GM19452 (cell line): ENCODE data around the gene LSMEM2.
"Not testable (repeated sequence)": the region's sequence is repeated elsewhere in the genome, so short reads cannot be mapped to it uniquely, and the experiment has no call there.

ENCODE experiments used
- ATAC-seq: cut with Tn5 transposase; IDR thresholded peaks from one replicate; pipeline ENCODE4 v1.9.1; 2021; ENCODE audit not compliant: unreplicated experiment

Gene LSMEM2

DNA sequence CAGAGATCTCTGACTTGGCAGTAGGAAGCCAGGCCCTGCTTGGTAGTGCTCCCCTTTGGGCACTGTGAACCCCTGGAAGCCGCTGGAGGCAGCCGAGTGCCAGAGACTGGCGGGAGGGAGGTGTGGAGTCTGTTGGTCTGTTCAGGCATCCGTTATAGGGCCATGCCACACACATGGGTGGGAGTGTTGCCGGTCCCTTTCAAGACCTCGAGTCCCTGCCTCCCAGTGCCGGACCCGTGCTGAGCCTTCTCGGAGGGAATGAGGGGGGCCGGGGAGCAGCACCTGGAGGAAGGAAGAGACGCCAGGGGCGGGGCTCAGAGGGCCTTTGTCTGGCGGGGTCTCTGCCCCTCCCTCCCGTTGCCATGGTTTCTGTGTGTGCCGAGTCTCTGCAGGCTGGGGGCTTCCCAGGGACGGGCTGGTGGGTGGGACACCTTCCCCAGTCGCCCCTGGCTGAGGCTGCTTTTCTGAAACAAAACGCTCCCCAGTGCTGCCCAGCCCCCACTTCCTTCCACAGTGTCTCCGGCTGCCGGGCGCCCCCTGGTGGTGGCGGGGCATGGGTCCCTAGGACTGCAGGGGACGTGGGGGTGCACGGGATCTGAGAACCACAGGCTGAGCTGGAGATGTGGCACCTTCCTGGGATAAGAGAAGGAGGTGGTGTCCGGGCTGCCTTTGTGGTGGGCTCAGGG is 32.9 kb upstream of the LSMEM2 start:
- ATAC-seq: peak; percentile 59

DNA sequence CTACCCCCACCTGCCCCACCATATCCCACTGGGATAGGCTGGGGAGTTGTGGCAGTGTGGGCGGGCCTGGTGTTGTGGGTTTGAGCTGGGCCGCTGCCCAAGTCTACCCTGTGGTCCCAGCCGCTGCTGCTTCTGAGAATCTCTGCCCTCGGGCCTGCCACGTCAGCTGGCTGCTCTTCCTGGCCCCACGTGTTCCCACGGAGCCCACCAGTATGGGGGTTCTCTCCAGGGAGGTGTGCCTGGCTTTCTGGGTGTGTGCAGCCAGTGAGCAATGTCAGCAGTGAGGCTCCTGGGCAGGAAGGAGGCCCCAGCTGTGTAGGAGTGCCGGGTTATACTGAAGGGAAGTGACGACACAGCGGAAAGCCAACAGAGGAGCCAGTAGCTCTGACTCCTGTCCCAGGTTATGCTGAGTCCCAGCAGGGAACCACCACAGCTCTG is 32.4 kb upstream of the LSMEM2 start:
- peak; percentile 50 for ATAC-seq

DNA sequence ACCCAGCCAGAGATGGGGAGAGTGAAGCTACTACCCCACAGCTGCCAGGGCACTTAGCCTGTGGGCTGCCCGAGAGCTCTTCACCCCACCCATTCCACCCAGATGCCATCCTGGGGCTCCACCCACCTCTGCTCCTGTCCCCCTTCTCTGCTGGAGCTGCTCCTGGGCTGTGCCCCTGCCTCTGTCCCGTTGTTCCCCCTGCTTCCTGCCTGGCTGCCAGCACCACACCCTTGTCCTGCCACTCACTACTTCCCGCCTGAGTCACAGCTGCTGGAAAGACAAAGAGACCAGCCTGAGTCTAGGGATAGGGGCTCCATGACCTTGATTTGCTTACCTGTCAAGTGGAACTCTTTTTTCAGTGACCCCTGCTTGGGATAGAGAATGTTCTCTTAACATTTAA is 30.5 kb upstream of the LSMEM2 start:
- ATAC-seq: no peak

DNA sequence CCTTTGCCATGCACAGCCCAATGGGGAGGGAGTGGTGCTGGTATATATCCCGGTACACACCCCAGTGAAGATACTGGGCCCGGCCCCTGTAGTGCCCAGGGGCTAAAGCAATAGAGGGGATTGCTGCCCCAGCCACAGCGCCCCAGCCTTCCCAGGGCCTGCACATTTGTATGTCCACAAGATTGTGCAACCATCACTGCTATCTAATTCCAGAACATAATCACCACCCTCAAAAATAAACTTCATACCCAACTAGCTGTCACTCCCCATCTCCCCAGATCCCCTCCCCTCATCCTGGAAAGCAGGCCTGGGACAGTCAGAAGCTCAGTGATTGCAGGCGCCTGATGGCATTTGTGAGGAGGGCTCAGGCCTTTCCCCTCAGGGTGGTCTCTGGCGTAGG is 29.4 kb upstream of the LSMEM2 start:
- no peak for ATAC-seq

DNA sequence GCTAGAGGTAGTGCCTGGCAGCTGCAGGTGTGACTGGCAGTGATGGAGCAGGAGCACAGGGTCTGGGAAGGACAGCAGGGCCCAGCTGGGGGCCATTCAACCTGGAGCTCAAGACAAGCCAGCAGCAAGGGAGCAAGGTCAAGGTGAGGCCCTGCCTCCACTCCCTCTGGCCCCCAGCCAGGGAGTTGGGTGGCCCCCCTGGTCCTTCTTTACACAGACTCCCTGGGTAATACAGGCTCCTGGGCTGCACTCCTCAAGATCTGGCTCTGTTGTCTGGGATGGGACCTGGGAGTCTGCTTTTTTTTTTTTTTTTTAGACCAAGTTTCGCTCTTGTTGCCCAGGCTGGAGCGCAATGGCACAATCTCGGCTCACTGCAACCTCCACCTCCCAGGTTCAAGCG is 28.4 kb upstream of the LSMEM2 start:
- ATAC-seq: no peak

DNA sequence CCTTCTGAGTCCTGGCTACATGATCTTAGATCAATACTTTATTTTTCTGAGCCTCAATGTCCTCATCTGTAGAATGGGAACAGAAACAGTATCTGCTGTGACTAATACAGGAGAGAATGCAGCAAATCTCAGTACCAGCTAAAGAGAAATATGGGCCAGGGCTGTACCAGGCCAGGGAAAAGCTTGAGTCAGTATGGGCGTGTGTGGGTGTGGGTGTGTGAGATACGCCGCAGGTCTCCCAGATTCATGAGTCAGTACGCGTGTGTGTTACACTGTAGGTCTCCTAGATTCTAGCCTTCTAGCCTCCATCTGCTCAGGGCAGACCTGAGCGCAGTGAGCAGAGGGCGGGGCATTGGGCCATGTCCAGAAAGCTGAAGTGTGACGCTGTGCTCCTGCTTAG is 27.7 kb upstream of the LSMEM2 start:
- no peak for ATAC-seq

DNA sequence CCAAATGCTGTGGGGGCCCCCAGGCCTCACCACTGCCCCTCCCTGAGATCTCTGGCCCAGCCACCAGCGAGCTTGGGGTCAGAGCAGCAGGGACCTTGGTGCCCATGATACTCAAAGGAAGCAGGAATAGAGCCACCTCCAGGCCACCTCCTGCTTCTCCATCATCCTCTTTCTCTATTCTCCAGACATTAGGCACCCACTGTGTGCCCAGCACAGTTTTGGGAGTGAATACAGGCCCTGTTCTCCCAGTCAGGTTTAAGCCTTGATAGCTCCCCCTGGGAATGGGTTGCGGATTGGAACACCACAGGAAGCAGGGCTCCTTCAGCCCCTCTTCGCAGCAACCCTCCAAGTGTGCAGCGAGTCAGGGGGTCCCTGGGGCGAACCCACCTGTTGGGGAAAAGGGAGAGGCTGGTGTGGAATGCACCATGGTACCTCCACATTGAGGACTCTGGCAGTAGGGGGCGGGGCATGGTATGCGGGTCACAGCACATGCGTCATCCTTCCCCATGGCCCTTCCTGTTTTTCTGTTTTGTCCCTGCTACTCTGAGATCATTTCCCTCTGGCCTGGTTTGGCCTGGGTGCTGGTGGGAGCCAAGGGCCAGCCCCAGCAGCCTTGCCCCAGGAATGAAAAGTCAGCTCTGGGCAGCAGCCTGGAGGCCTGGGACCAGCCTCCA is 24.2 kb upstream of the LSMEM2 start:
- no peak for ATAC-seq

DNA sequence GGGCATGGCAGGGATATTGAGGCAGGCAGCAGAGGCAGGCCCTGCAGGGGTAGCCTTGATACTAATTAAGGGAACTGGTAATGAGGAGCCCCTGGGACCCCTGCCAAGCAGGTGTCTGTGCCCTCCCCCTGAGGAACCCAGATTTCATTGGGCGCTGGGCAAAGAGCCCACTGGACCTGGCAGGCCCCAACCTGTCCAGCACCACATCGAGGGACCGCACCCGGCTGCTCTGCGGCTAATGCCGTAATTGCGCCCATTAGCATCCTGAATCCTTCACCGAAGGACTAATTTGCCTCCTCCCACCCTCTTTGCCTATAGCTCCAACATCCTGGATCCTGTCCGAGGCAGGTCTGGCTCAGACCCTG is 23.7 kb upstream of the LSMEM2 start:
- ATAC-seq: no peak

DNA sequence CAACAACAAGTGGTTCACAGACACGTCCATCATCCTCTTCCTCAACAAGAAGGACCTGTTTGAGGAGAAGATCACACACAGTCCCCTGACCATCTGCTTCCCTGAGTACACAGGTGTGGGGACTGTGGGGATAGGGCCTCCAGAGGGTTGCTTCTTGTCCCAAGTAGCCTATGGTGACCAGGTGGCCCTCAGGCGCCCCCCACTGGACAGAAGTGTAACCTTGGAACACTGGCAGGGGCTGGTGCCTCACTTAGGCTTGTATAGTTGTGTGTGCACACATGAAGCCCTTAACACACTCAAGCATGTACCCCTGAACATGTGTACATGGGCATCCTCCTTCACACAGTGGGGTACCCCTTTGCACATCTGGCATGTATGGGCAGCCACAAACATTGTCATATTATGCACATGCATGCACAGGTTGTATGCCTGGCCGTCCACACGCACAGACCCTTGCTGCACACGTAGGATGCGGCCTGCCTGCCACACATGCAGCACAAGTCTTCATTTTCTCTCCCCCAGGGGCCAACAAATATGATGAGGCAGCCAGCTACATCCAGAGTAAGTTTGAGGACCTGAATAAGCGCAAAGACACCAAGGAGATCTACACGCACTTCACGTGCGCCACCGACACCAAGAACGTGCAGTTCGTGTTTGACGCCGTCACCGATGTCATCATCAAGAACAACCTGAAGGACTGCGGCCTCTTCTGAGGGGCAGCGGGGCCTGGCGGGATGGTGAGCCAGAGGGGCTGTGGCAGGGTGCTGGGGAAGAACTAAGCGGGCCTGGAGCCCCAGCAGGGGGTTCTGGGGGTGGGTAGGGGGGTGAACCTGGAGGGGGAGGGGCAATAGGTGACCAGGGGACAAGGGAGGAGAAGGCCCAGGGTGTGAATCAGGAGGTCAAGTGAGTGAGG is 21.7 kb upstream of the LSMEM2 start:
- ATAC-seq: no peak

DNA sequence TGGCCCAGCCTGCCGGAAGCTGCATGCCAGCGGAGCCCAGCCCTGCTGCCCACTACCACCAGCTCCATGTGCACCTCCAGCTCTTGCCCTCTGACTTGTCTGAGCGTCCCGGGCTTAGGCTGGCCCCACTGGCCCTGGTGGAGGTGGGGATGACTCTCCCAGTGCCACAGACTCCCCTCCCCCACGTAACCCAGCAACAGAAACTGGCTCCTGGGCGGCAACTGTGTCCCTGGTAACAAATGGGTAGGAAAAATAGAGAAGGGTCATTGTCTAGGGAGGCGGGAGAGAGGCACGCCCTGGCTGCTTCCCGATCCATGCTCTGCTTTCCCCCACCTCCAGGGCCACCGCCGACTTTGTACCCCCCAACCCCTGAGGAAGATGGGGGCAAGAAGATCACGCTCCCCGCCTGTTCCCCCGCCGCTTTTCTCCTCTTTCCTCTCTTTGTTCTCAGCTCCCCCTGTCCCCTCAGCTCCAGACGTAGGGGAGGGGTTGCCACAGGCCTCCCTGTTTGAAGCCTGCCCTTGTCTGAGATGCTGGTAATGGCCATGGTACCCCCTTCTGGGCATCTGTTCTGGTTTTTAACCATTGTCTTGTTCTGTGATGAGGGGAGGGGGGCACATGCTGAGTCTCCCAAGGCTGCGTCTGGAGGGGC is 20.7 kb upstream of the LSMEM2 start:
- ATAC-seq: no peak

DNA sequence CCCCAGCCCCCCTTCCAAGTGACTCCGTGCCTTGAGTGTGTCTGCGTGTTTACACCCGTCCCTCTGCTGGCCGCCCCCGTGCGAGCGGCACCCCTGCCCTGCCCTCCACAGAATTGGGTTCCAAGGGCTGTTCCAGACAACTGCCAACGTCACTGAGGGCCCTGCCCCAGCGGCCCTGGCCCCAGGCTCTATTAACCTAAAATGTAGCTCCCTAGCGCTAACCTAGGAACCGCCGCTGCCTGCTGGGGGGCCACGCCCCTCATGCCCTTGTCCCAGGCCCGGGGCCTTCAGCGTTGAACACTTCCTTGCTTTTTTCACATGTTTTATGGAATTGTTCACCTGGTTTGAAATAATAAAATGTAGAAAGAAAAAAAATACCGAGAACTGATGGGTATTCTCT is 19.9 kb upstream of the LSMEM2 start:
- ATAC-seq: no peak

DNA sequence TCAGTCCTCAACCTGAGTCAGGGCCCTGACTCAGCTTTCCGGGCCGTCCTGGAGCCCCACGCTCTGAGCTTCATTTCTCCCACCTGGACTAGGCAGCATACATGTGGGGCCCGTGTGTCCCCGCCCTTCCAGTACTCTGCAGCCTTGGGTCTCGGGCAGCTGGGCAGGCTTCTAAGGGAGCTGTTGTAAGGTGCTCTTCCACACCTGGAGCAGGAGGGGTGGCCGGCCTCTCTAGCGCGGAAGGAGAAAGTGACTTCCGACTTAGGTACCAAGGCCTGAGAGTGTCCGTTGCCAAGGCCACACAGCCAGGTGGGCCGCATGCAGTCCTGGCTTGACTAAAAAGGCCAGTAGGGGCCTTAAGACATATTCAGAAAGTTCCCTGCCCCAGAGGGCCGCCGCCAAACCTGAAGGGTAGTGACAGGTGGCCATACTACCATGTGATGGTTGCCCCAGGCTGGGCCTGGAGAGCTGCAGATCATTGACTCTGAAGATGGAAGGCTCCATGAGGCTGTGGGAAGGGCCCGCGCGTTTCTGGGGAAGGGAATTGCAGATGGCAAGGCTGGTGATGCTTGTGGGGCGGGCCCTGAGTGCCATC is 19.4 kb upstream of the LSMEM2 start:
- peak; percentile 20 for ATAC-seq

DNA sequence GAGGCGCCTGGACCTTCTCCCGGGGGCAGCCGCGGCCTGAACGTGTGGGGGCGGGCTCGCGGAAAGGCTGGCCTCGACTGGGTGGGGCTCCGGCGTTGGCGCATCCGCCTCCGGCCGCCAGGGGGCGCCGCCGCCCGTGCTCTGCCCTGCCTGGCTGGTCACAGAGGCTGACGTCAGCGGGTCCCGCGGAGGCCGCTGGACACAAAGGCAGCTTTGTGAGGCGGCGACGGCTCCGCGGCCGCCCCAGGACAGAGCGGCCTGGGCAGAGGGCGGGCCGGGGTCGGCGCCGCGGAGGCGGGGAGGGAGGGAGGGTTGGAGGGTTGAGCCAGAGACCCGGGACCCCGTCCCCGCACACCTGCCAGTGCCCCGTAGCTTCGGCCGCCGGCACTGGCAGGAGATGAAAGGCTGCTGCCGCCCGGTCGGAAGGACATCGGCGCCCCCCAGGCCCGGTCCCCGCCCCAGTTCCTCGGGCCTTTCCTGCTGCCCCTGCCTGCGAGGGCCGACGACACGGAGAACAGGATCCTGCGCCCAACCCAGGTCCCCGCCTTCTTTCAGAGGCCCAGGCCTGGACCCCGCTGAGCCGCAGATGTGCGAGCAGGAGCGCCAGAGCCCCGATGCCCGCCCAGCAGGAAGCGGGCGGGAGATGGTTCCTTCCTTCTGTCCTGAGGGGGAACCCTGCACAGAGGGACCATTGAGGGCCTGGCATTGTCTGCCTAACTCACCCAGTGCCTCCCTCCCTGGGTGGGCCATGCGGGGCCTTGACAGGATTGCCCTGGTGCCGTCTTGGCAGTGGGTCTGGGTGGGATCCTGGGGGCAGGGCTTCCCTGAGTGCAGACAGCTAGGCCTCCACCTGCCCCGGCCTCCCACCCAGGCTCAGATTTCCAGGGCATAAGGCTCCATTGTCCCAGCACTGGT is 18.6 kb upstream of the LSMEM2 start:
- peak; percentile 88 for ATAC-seq

DNA sequence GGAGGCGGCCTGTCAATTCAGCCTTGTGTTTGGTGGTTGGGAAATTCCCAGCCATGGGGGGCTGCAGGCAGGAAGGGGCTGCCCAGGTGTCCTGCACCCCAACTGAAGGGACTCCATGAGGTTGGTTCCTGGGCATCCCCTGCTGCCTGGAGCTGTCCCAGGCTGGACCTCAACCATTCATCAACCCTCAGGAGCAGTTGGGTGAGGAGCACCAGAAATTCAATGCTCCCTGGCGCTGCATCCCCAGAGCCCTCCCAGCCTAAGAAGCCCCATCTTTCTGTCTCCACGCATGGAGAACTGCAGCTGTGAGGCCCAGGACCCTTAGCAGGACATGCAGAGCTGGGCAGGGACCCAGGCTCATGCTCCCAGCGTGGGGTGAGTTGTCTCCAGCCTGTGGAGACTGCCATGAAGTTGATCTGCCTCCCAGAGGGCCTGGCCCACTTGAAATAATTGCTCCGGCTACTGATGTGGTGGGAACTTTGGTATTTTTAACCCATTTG is 17.9 kb upstream of the LSMEM2 start:
- ATAC-seq: no peak

DNA sequence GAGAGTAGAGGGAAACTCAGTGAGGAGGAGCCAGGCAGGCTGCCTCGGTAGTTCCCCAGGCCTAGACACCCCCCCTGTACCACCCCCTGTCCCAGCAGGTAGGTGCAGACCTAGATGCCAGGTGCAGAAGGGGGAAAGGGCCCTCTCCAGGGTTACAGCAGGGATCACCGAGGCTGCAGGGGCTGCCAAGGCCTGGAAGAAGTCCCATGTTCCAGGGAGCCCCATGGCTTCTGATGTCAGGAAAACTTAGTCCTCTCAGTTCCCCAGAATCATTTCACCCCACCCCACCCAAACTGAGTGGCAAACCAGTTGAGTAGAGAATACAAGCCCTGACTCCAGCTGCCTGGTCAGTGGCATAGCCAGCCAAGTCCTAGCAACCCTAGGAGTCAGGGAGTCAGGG is 17.4 kb upstream of the LSMEM2 start:
- ATAC-seq: no peak

DNA sequence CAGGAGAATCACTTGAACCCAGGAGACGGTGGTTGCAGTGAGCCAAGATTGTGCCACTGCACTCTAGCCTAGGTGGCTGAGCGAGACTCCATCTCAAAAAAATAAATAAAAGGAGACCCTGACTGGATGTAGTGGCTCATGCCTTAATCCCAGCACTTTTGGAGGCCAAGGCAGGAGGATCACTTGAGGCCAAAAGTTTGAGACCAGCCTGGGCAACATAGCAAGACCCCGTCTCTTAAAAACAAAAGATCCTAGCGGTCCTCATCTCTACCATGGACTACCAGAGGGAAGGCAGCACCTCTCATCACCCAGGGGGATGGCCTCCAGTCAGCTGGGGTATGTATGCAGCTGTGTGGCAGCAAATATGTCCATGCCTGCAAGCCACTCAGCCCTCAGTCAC is 16.7 kb upstream of the LSMEM2 start:
- not testable (repeated sequence) for ATAC-seq

DNA sequence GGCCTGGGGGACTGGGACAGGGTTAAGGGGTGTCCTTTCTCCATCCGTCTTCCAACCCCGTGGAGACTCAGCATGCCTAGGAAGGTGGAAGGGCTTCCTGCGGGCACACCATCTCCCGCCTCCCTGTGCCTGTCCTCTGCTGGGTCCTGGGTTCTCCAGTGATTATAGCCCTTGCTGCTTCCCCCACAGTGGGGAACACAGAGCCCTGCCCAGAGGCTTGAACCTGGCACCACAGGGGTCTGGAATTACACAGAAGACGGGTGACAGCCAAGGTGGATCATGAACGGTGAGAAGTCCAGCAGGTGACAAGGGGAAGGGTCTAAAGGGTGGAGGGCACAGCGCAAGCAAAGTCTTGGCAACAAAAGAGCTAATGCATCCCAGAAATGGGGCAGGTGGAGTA is 16.1 kb upstream of the LSMEM2 start:
- ATAC-seq: no peak

DNA sequence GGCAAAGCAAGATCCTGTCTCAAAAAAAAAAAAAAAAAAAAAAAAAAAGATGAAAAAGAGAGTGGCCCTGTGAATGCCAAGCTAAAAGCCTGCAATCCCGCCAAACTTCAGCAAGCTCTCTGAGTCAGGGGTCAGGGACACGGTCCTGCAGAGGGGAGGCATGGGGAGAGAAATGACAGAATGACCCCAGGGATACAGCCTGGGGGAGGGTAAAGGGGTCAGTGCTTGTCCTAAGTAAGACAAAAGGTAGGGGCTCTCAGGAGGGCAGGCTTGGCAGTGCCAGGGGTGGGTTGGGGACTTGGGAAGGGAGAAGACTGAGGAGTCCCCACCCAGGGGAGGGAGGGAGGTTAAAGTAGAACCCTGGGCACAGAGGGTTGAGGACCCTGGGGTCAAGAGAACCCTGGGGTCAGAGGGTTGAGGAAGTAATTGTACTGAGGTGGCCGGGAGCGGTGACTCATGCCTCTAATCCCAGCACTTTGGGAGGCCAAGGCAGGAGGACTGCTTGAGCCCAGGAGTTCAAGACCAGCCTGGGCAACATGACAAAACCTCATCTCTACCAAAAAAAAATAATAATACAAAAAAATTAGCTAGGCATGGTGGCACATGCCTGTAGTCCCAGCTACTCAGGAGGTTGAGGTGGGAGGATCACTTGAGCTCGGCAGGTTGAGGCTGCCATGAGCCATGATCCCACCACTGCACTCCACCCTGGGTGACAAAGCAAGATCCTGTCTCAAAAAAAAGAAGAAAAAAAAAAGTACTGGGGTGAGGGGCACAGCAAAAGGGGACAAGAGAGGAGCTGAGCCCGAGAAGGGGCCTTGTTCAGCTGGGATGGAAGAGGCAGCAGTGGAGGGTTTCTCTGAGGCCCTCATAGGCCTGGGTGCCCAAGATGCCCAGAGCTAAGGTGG is 15.2 kb upstream of the LSMEM2 start:
- ATAC-seq: no peak
